Ovary (tissue), 3 donors: ENCODE results near the gene PRSS21.

Experiments used
- CTCF ChIP-seq, 3 donors: fragments of 450-650 bp in 2 of 3; fragments of 200-600 bp in 1 of 3; IDR thresholded peaks; one replicate each; pipeline versions ENCODE4 v1.5.1 to v1.8.0; 2016 to 2022; ENCODE audit warnings: antibody characterized with exemption in 3 of 3, mild to moderate bottlenecking in 1 of 3
- EP300 ChIP-seq: sonication (generic); formaldehyde crosslinking; IDR thresholded peaks from one replicate; pipeline ENCODE4 v1.6.1; 2017; ENCODE audit warnings: antibody characterized with exemption
- POLR2A ChIP-seq: fragments of 450-650 bp; IDR thresholded peaks from one replicate; pipeline ENCODE4 v1.6.1; 2017; ENCODE audit warnings: antibody characterized with exemption, mild to moderate bottlenecking, moderate library complexity
- donor health status: DM: no; HTN: no; CAD: no.

GRCh38 chr16:2856061-2856670 lies 39.1 kb downstream of the PRSS21 start:
- TF ChIP-seq CTCF (IDR thresholded peaks at IDR 0.05), result no peak
- no peak for TF ChIP-seq POLR2A
- TF ChIP-seq EP300, result no peak
